K562 (cell line): ENCODE data around the gene OR2L5. TPM values are rescaled to one million over a fixed set of nuclear protein-coding genes. Genes with fewer than 3 reads are reported as not detected.

Experiments used
- ATAC-seq: fragments of 200-7000 bp; cut with Tn5 transposase; 3 replicates; pipeline ENCODE4 v1.9.1; 2020; ENCODE audit warnings: moderate library complexity
- BruUV-seq: library from RNA; stranded (reverse); fragments of 400-500 nt; replicated peaks from 2 replicates; lab custom pipeline; 2021; lab: Mats Ljungman, UMichigan
- CTCF ChIA-PET: fragments of 300-600 bp; formaldehyde crosslinking; extraction: SDS; loops from one replicate; lab custom pipeline; 2021; ENCODE audit warnings: low intra/inter-chr PET ratio; lab: Yijun Ruan, JAX
- POLR2A ChIA-PET: fragments of 300-600, 350-650 bp; sonication (Branson Sonifier 250); formaldehyde crosslinking; extraction: SDS; loops from one replicate; lab custom pipeline; 2021; ENCODE audit warnings: antibody characterized with exemption, inconsistent platforms; lab: Yijun Ruan, JAX
- DNase-seq, 4 experiments: peaks; one replicate each; pipeline versions ENCODE4 v3.0.0 to v3.0.0-alpha.2; 2011 to 2018; ENCODE audit warnings: low spot score in 3 of 4, mixed read lengths in 3 of 4; ENCODE audit errors: extremely low read depth in 1 of 4
- FAIRE-seq: peaks from 2 replicates; lab custom pipeline; 2011; peaks lifted over from hg19 to GRCh38; lab: Jason Lieb, UNC
- H2AFZ ChIP-seq: 2 replicates; pipeline ENCODE4 v1.6.0; 2011; ENCODE audit warnings: low read depth, low read length, control low read depth, inconsistent platforms
- H3K27ac ChIP-seq: fragments of 200-600 bp; 3 replicates; pipeline ENCODE4 v1.8.0; 2011; ENCODE audit warnings: low read depth, mild to moderate bottlenecking, control low read depth, inconsistent platforms, low read length, moderate library complexity, mixed read lengths; ENCODE audit errors: extremely low read depth
- H3K27me3 ChIP-seq, 2 experiments: fragments of 300-600 bp in 1 of 2; 2 replicates in 1 of 2; 3 replicates in 1 of 2; pipeline versions ENCODE4 v1.6.0 to v1.8.0; 2011; ENCODE audit warnings: inconsistent platforms in 2 of 2, low read length in 2 of 2, mild to moderate bottlenecking in 1 of 2, mixed read lengths in 1 of 2, moderate library complexity in 1 of 2; ENCODE audit not compliant: control insufficient read depth in 2 of 2, insufficient read depth in 2 of 2
- H3K36me3 ChIP-seq: fragments of 300-600 bp; 3 replicates; pipeline ENCODE4 v1.8.0; 2011; ENCODE audit warnings: mild to moderate bottlenecking, low read length, inconsistent platforms; ENCODE audit not compliant: control insufficient read depth, insufficient read depth
- H3K4me1 ChIP-seq, 2 experiments: fragments of 200-600 bp in 1 of 2; replicated peaks in 1 of 2; 2 replicates in 1 of 2; 3 replicates in 1 of 2; pipeline versions ENCODE4 v1.5.1 to v1.8.0; 2011; ENCODE audit warnings: inconsistent platforms in 2 of 2, low read length in 2 of 2, mild to moderate bottlenecking in 1 of 2, mixed read lengths in 1 of 2, moderate library complexity in 1 of 2; ENCODE audit not compliant: control insufficient read depth in 2 of 2, insufficient read depth in 2 of 2
- H3K4me2 ChIP-seq: 2 replicates; pipeline ENCODE4 v1.6.1; 2011; ENCODE audit warnings: low read length, control low read depth, inconsistent platforms, mixed read lengths; ENCODE audit not compliant: insufficient read depth
- H3K4me3 ChIP-seq: fragments of 200-600 bp; sonication (generic), shearing (Covaris generic); 2 replicates; pipeline ENCODE4 v1.5.1; 2016; ENCODE audit warnings: control low read depth, inconsistent platforms
- H3K79me2 ChIP-seq: fragments of 200-600 bp; 3 replicates; pipeline ENCODE4 v1.8.0; 2011; ENCODE audit warnings: low read length, inconsistent platforms; ENCODE audit not compliant: control insufficient read depth, insufficient read depth
- H3K9ac ChIP-seq, 2 experiments: 2 replicates each; pipeline versions ENCODE4 v1.6.0 to v1.6.1; 2011; ENCODE audit warnings: low read depth in 2 of 2, low read length in 2 of 2, control low read depth in 1 of 2, inconsistent platforms in 1 of 2, mild to moderate bottlenecking in 1 of 2, mixed read lengths in 1 of 2; ENCODE audit not compliant: insufficient read depth in 1 of 2
- H3K9me1 ChIP-seq: one replicate; pipeline ENCODE4 v1.6.0; 2011; ENCODE audit warnings: inconsistent platforms, mild to moderate bottlenecking, low read length, moderate library complexity; ENCODE audit not compliant: control insufficient read depth, insufficient read depth
- H3K9me3 ChIP-seq: replicated peaks from 2 replicates; pipeline ENCODE4 v1.5.1; 2011; ENCODE audit warnings: low read depth, low read length, inconsistent platforms; ENCODE audit not compliant: control insufficient read depth, insufficient read depth
- H4K20me1 ChIP-seq: replicated peaks from 2 replicates; pipeline ENCODE4 v1.6.1; 2011; ENCODE audit warnings: low read length, inconsistent platforms, mixed read lengths; ENCODE audit not compliant: control insufficient read depth, insufficient read depth
- CSDE1 ChIP-seq, 2 experiments: fragments of 450-650 bp; IDR thresholded peaks; 2 replicates each; pipeline ENCODE4 v1.6.1; 2016; ENCODE audit warnings: mild to moderate bottlenecking in 1 of 2
- ELF1 ChIP-seq: fragments of 200-800 bp; sonication (Bioruptor generic); IDR thresholded peaks from 2 replicates; pipeline ENCODE4 v1.6.1; 2016; ENCODE audit warnings: missing genetic modification characterization, missing compliant biosample characterization
- MTA1 ChIP-seq: fragments of 450-650 bp; IDR thresholded peaks from 2 replicates; pipeline ENCODE4 v1.6.1; 2017; ENCODE audit warnings: borderline replicate concordance
- PHB2 ChIP-seq: fragments of 450-650 bp; IDR thresholded peaks from 2 replicates; pipeline ENCODE4 v1.6.1; 2017; ENCODE audit warnings: low read depth
- TEAD1 ChIP-seq, 2 experiments: fragments of 450-650 bp in 1 of 2; sonication (generic) in 1 of 2; formaldehyde crosslinking; IDR thresholded peaks; 2 replicates each; pipeline versions ENCODE4 v1.4.0 to v1.8.0; 2020 to 2022; ENCODE audit warnings: mild to moderate bottlenecking in 2 of 2, missing genetic modification reagents in 1 of 2
- TGIF2 ChIP-seq: sonication (generic); formaldehyde crosslinking; IDR thresholded peaks from 2 replicates; pipeline ENCODE4 v1.8.1; 2022; ENCODE audit warnings: mild to moderate bottlenecking, missing genetic modification reagents, moderate library complexity
- U2AF1 ChIP-seq: fragments of 200-400 bp; formaldehyde crosslinking; optimal IDR thresholded peaks from 2 replicates; pipeline ENCODE3; 2017; ENCODE audit warnings: mild to moderate bottlenecking, low read depth, low read length, moderate library complexity
- YBX1 ChIP-seq: fragments of 450-650 bp; IDR thresholded peaks from 2 replicates; pipeline ENCODE4 v1.7.1; 2016; ENCODE audit warnings: mild to moderate bottlenecking
- ZNF133 ChIP-seq: fragments of 250-450 bp; sonication (Bioruptor Pico); IDR thresholded peaks from 2 replicates; pipeline ENCODE4 v1.4.0; 2020; ENCODE audit warnings: mild to moderate bottlenecking
- WGBS: fragments of 100-300 bp; shearing (Covaris generic); methylation state at CpG from one replicate; pipeline ENCODE4 v1.1.6; 2016; ENCODE audit warnings: low coverage, mixed read lengths; ENCODE audit not compliant: insufficient coverage; ENCODE audit errors: missing lambda C conversion rate; 5-methylcytosine and 5-hydroxymethylcytosine counted together
- in situ Hi-C: fragments of 300-500 bp; cut with MboI; formaldehyde crosslinking; loops from 4 replicates; pipeline ENCODE4 v1.15.0; 2018; ENCODE audit warnings: inconsistent platforms, mixed read lengths
- intact Hi-C: fragments of 100-400 bp; cut with micrococcal nuclease; formaldehyde crosslinking; loops from 2 replicates; pipeline ENCODE4 v1.14.2; 2022
- polyA plus RNA-seq, 8 experiments: library from polyadenylated mRNA; depleted of rRNA in 4 of 8; stranded (reverse) in 5 of 8; unstranded in 3 of 8; fragments of >200 nt; fragmentation: Nextera tagmentation in 2 of 8; fragmentation: Illumina TruSeq in 1 of 8; extraction: Ambion mirVana in 2 of 8; extraction: Trizol in 1 of 8; gene quantifications; 2 replicates each; pipeline versions ENCODE4 v1.2.1 to v1.2.3, GENCODE V29; 2011 to 2014; ENCODE audit warnings: inconsistent platforms in 1 of 8, missing spikeins in 1 of 8
- total RNA-seq, 7 experiments: library from RNA; depleted of rRNA in 6 of 7; stranded (reverse); fragments of >200 nt in 6 of 7; fragmentation: Illumina TruSeq in 2 of 7; extraction: Trizol in 2 of 7; gene quantifications; 2 replicates each; pipeline versions ENCODE4 v1.2.1 to v1.2.3, GENCODE V29; 2011 to 2021; ENCODE audit warnings: low replicate concordance in 1 of 7
- TF ChIP-seq, protein P1 (sequence below): sonication (generic); formaldehyde crosslinking; IDR thresholded peaks from 2 replicates; pipeline ENCODE4 v1.8.0; 2022; ENCODE audit warnings: missing genetic modification reagents, mild to moderate bottlenecking, borderline replicate concordance

OR2L5 gene
- total and polyA plus RNA-seq, 9 of the 15 experiments (the other 6 are each of a cell fraction or from before 2014, with no cell fraction given) = 0.03 TPM; not detected in 8

DNA sequence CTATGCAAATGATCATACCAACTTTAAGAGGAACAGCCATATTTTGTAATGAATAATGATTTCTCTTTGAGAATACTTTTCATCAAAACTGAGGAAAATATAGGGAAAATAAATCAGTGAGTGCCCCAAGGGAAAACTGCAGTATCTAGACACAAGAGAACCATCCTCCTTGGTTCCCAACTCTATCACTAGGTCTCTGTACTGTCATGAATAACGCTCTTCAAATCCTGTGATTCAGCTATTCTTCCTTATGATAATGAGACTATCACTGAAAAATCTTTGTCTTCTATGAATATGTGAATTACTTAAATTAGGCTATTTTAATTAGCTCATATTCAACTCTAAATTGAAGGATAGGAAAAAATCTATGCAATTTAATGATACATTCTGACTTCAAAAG is 2.3 kb downstream of the OR2L5 start:
- Histone ChIP-seq H4K20me1 (no peaks in the 10 kb centered on the region), H3K36me3 (no peaks in the 10 kb centered on the region), H3K27ac (no peak overlapping the region), H2AFZ (no peak overlapping the region), H3K4me2 (no peak overlapping the region), H3K9me3 (no peaks in the 10 kb centered on the region; the same call in 1 of the 2 replicates), H3K9me1 (no peaks in the 10 kb centered on the region), H3K4me1 (no peaks in the 10 kb centered on the region), H3K27me3 (no peaks in the 10 kb centered on the region), H3K9ac (no peak overlapping the region), H3K4me3 (no peak overlapping the region), H3K79me2 (no peaks in the 10 kb centered on the region)
- no peak for DNase-seq
- intact Hi-C loops (no loop called here), in situ Hi-C loops (no loop called here)
- 0% methylated on average over 1 of the region's 1 CpG for whole genome bisulfite sequencing
- BruUV-seq = no TSS peak
- FAIRE-seq = no peak
- ChIA-PET CTCF (no interaction called here), POLR2A (no interaction called here)
- no peak for ATAC-seq
- TF ChIP-seq U2AF1 (no peak), PHB2 (no peak), CSDE1 (IDR thresholded peaks at IDR 0.05) (no peak), YBX1 (no peak), ELF1 (tag) (no peak), ZNF133 (CRISPR knock-in tag) (no peak), TEAD1 (CRISPR knock-in tag; IDR thresholded peaks at IDR 0.05) (no peak), MTA1 (no peak), TGIF2 (CRISPR knock-in tag) (no peak)
- TF ChIP-seq, protein P1, sequence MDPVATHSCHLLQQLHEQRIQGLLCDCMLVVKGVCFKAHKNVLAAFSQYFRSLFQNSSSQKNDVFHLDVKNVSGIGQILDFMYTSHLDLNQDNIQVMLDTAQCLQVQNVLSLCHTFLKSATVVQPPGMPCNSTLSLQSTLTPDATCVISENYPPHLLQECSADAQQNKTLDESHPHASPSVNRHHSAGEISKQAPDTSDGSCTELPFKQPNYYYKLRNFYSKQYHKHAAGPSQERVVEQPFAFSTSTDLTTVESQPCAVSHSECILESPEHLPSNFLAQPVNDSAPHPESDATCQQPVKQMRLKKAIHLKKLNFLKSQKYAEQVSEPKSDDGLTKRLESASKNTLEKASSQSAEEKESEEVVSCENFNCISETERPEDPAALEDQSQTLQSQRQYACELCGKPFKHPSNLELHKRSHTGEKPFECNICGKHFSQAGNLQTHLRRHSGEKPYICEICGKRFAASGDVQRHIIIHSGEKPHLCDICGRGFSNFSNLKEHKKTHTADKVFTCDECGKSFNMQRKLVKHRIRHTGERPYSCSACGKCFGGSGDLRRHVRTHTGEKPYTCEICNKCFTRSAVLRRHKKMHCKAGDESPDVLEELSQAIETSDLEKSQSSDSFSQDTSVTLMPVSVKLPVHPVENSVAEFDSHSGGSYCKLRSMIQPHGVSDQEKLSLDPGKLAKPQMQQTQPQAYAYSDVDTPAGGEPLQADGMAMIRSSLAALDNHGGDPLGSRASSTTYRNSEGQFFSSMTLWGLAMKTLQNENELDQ (CRISPR knock-in tag) = no peak
